OCI-LY7 (cell line): ENCODE measurements around the gene ANGPT4.

Source experiments
- CTCF ChIP-seq: fragments of 200-600 bp; sonication (generic); conservative IDR thresholded peaks from 2 replicates; pipeline ENCODE4 v1.5.1; 2014; ENCODE audit warnings: mild to moderate bottlenecking, antibody characterized with exemption, low read length, moderate library complexity, mixed read lengths
- EZH2phosphoT487 ChIP-seq: fragments of 200-600 bp; sonication (generic); IDR thresholded peaks from 2 replicates; pipeline ENCODE4 v1.6.1; 2018; ENCODE audit warnings: low read depth, borderline replicate concordance, mild to moderate bottlenecking, mixed run types, antibody characterized with exemption, low read length, moderate library complexity, mixed read lengths

- no peak for TF ChIP-seq CTCF
- TF ChIP-seq EZH2phosphoT487 = no peak
Observed at GRCh38 chr20:823574-823902, 92.6 kb downstream of the ANGPT4 start.
